Fibroblast of mammary gland (primary cell): ENCODE measurements around the gene MCM9.

Experiments
- DNase-seq: peaks from one replicate; pipeline ENCODE4 v3.0.0-alpha.2; 2010; ENCODE audit warnings: low read depth
- H3K4me3 ChIP-seq: 2 replicates; pipeline ENCODE4 v1.5.1; 2011; ENCODE audit warnings: low read depth, mild to moderate bottlenecking, low read length, moderate library complexity; ENCODE audit not compliant: control insufficient read depth
- CTCF ChIP-seq: conservative IDR thresholded peaks from 2 replicates; pipeline ENCODE4 v1.5.1; 2011; ENCODE audit warnings: low read depth, low read length, inconsistent platforms; ENCODE audit not compliant: control insufficient read depth, insufficient read depth

Gene MCM9

GRCh38 chr6:118775381-118775780 is 159.6 kb downstream of the MCM9 start:
- no peak for DNase-seq
- TF ChIP-seq CTCF = no peak
- no peak overlapping the region for H3K4me3 ChIP-seq

- TF ChIP-seq CTCF = no peak
- peak; percentile 48 for DNase-seq
- no peak overlapping the region for H3K4me3 ChIP-seq
These were observed 160.4 kb downstream of the MCM9 start for GRCh38 chr6:118774581-118774980.

GRCh38 chr6:118772886-118773285 is 162.1 kb downstream of the MCM9 start:
- DNase-seq = no peak
- no peak overlapping the region for H3K4me3 ChIP-seq
- no peak for TF ChIP-seq CTCF

- no peak overlapping the region for H3K4me3 ChIP-seq
- no peak for TF ChIP-seq CTCF
These were observed 163.7 kb downstream of the MCM9 start for GRCh38 chr6:118771253-118771652.

DNA sequence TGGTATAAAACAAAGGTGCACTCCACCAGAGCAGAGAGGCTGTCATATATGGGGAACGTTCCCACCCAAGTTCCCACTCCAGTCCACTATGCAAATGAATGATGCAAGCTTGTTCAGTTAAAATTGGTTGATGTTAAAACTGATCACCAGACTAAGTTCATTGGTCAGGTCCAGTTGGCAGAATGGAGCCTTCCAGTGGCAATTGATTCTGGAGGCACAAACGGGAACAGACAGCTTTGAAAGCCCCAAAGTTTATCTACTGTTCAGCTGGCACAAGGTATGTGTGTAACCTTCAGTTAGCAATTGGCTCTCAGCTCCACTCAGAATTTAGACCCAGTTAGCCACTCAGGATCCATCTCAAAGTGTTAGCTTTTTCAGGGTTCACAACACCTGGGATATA is 164.1 kb downstream of the MCM9 start:
- no peak for TF ChIP-seq CTCF
- DNase-seq = no peak
- no peak overlapping the region for H3K4me3 ChIP-seq

More at GRCh38 chr6:118771253-118771652, 163.7 kb downstream of the MCM9 start:
- DNase-seq = no peak

- no peak for TF ChIP-seq CTCF
- peak; percentile 6 for DNase-seq
- H3K4me3 ChIP-seq = no peak overlapping the region
These were observed 164.7 kb downstream of the MCM9 start for GRCh38 chr6:118770112-118770788.
